Neuronal stem cell (in vitro differentiated cells): ENCODE data around the gene ALOX15B.

Experiments used
- DNase-seq: peaks from one replicate; pipeline ENCODE4 v3.0.0-alpha.2; 2013; ENCODE audit warnings: low spot score
- H2AFZ ChIP-seq: one replicate; pipeline ENCODE4 v1.6.1; 2013; ENCODE audit warnings: mild to moderate bottlenecking, low read length, inconsistent platforms
- H2AK5ac ChIP-seq: 2 replicates; pipeline ENCODE4 v1.6.1; 2013; ENCODE audit warnings: low read depth, mild to moderate bottlenecking, inconsistent platforms, low read length, moderate library complexity, mixed read lengths
- H2BK120ac ChIP-seq: 2 replicates; pipeline ENCODE4 v1.6.1; 2013; ENCODE audit warnings: low read depth, mild to moderate bottlenecking, inconsistent platforms, low read length, moderate library complexity, mixed read lengths
- H2BK12ac ChIP-seq: one replicate; pipeline ENCODE4 v1.6.1; 2013; ENCODE audit warnings: low read length, inconsistent platforms
- H2BK15ac ChIP-seq: 2 replicates; pipeline ENCODE4 v1.6.1; 2013; ENCODE audit warnings: mild to moderate bottlenecking, low read length, inconsistent platforms, mixed read lengths
- H2BK5ac ChIP-seq: one replicate; pipeline ENCODE4 v1.6.1; 2013; ENCODE audit warnings: inconsistent platforms, mild to moderate bottlenecking, low read length, moderate library complexity
- H3K14ac ChIP-seq: one replicate; pipeline ENCODE4 v1.6.1; 2013; ENCODE audit warnings: low read length, inconsistent platforms
- H3K18ac ChIP-seq: 2 replicates; pipeline ENCODE4 v1.6.1; 2013; ENCODE audit warnings: low read length, inconsistent platforms
- H3K23ac ChIP-seq: 2 replicates; pipeline ENCODE4 v1.6.1; 2013; ENCODE audit warnings: low read depth, mild to moderate bottlenecking, mixed read lengths, low read length, inconsistent platforms; ENCODE audit not compliant: poor library complexity
- H3K27ac ChIP-seq: replicated peaks from 3 replicates; pipeline ENCODE4 v1.5.1; 2013; ENCODE audit warnings: low read length, inconsistent platforms
- H3K27me3 ChIP-seq, 3 experiments: 2 replicates each; pipeline ENCODE4 v1.6.1; 2013; ENCODE audit warnings: low read length in 3 of 3, mild to moderate bottlenecking in 2 of 3, inconsistent platforms in 1 of 3, low read depth in 1 of 3, mixed read lengths in 1 of 3, moderate library complexity in 1 of 3; ENCODE audit not compliant: control insufficient read depth in 3 of 3, insufficient read depth in 3 of 3
- H3K36me3 ChIP-seq, 2 donors: replicated peaks in 1 of 2; 2 replicates each; pipeline ENCODE4 v1.6.1; 2013; ENCODE audit warnings: low read length in 2 of 2; ENCODE audit not compliant: control insufficient read depth in 2 of 2, insufficient read depth in 2 of 2
- H3K4ac ChIP-seq: 2 replicates; pipeline ENCODE4 v1.6.1; 2013; ENCODE audit warnings: inconsistent platforms, mild to moderate bottlenecking, low read length, moderate library complexity
- H3K4me1 ChIP-seq, 2 donors: 1 replicate in 1 of 2; 2 replicates in 1 of 2; pipeline ENCODE4 v1.6.1; 2013; ENCODE audit warnings: low read length in 2 of 2, low read depth in 1 of 2; ENCODE audit not compliant: control insufficient read depth in 2 of 2, insufficient read depth in 1 of 2
- H3K4me2 ChIP-seq: one replicate; pipeline ENCODE4 v1.6.1; 2013; ENCODE audit warnings: mild to moderate bottlenecking, low read length, inconsistent platforms; ENCODE audit not compliant: insufficient read depth, poor library complexity, severe bottlenecking
- H3K4me3 ChIP-seq, 2 donors: 2 replicates each; pipeline ENCODE4 v1.5.1; 2013; ENCODE audit warnings: low read length in 2 of 2, mild to moderate bottlenecking in 2 of 2, inconsistent platforms in 1 of 2, moderate library complexity in 1 of 2
- H3K79me1 ChIP-seq: one replicate; pipeline ENCODE4 v1.6.1; 2013; ENCODE audit warnings: low read depth, mild to moderate bottlenecking, inconsistent platforms, low read length, moderate library complexity
- H3K9ac ChIP-seq: one replicate; pipeline ENCODE4 v1.6.1; 2013; ENCODE audit warnings: mild to moderate bottlenecking, low read depth, low read length, inconsistent platforms; ENCODE audit not compliant: poor library complexity
- H3K9me3 ChIP-seq, 2 donors: replicated peaks in 1 of 2; 2 replicates each; pipeline versions ENCODE3 to v1.6.1; 2013; ENCODE audit warnings: low read length in 2 of 2, mild to moderate bottlenecking in 2 of 2, inconsistent platforms in 1 of 2, low read depth in 1 of 2, mixed read lengths in 1 of 2, moderate library complexity in 1 of 2; ENCODE audit not compliant: control insufficient read depth in 2 of 2, insufficient read depth in 1 of 2
- H4K8ac ChIP-seq: one replicate; pipeline ENCODE4 v1.6.1; 2013; ENCODE audit warnings: low read depth, mild to moderate bottlenecking, inconsistent platforms, low read length, moderate library complexity
- H4K91ac ChIP-seq: one replicate; pipeline ENCODE4 v1.6.1; 2013; ENCODE audit warnings: low read length, low read depth, mild to moderate bottlenecking, inconsistent platforms; ENCODE audit not compliant: poor library complexity
- WGBS, 2 donors: extraction: QIAGEN DNeasy Blood & Tissue Kit; methylation state at CpG; one replicate each; pipeline ENCODE4 v1.1.7; 2013; ENCODE audit warnings: missing lambda C conversion rate in 2 of 2, mixed read lengths in 1 of 2; ENCODE audit not compliant: insufficient read length in 2 of 2, insufficient replicate concordance in 1 of 2; ENCODE audit errors: extremely low coverage in 2 of 2; 5-methylcytosine and 5-hydroxymethylcytosine counted together

ALOX15B gene

DNA sequence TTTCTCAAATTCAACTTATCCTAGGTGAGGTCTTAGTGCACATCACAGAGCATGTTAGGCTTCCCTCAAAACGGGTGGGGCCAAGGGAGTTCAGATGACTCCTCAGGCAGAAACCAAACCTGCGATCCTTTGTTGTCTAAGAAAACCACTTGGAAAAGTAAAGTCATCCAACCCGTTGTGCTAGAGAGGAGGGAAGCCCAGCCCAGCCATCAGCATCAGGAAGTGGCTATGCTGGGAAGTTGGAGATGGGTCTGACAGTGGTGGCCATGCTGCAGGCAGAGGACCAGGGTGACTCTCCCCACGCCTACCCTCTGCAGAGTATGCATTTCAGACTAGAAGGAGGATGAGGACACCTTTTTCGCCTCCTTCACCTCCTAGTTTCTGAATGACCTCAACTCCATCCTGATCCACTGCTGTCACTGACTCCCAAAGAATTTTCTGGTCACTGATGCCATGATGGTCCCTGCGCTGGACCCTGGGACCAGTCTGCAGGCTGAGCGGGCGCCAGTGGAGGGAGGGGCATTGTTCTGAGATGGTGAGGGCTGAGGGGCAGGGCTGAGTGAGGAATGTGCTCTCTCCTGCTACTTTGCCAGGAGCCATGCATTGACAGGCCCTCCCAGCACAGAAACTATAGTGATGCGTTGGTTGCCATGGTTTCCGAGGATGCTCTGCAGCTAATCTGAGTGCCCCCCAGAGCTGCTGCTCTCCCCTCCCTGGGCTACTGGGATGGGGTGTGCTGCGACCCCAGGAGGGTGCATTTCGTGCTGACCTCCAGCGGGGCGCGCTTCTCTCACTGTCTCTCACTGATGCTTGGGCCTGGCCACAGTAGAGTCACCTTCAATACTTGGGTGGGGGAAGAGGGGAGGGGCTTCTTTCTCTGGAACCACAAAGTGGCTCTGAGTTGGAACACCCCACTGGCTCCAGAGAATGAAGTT is 28.2 kb downstream of the ALOX15B start:
- no CpG with 5 or more reads among the region's 15 CpGs for WGBS, 2 donors
- no peak for DNase-seq

DNA sequence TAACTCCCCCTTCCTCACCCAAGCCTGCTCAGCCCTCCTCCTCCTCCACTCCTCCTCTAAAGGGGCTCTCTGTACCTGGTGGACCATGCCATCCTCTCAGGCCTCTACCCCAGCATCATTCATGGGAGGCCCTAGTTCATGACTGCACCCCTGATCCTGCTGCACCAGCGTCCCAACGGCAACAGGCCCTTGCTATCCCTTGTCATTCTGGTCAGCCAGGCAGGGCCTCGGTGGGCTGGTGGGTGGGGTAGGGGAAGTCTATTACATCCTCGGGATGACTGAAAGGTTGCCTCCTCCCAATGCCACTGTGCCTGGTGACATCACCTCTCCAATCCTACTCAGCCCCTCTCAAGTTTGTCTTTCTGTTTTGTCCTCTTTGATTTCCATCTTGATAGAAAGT is 28.9 kb downstream of the ALOX15B start:
- Histone ChIP-seq H3K4ac (no peak overlapping the region), H3K79me1 (no peaks in the 10 kb centered on the region), H2BK120ac (no peak overlapping the region), H2BK5ac (no peak overlapping the region), H3K27ac (no peak overlapping the region), H3K23ac (no peak overlapping the region), H3K9me3 (peaks cover 0 to 2% of the 10 kb centered on the region in 2 donors), H3K27me3 (peaks cover 15 to 88% (median 49%) of the 10 kb centered on the region in 3 experiments), H3K14ac (no peak overlapping the region), H4K91ac (no peak overlapping the region), H3K4me1 (peaks cover under 1 to 8% of the 10 kb centered on the region in 2 donors), H3K4me3 (no peak overlapping the region), H3K36me3 (no peaks in the 10 kb centered on the region), H2AFZ (no peak overlapping the region), H4K8ac (no peak overlapping the region), H2BK15ac (no peak overlapping the region), H3K9ac (no peak overlapping the region), H2AK5ac (no peak overlapping the region), H3K18ac (no peak overlapping the region), H2BK12ac (no peak overlapping the region), H3K4me2 (no peak overlapping the region)
- WGBS, 2 donors = no CpG with 5 or more reads among the region's 4 CpGs
- DNase-seq = no peak

More for the DNA sequence above, 28.2 kb downstream of the ALOX15B start:
- Histone ChIP-seq H2AFZ (no peak overlapping the region), H3K4ac (no peak overlapping the region), H3K27me3 (peaks cover 11 to 88% (median 49%) of the 10 kb centered on the region in 3 experiments), H3K9ac (no peak overlapping the region), H2BK15ac (no peak overlapping the region), H3K23ac (no peak overlapping the region), H3K4me1 (peaks cover 0 to 6% of the 10 kb centered on the region in 2 donors), H3K4me2 (no peak overlapping the region), H2BK5ac (no peak overlapping the region), H3K18ac (no peak overlapping the region), H3K4me3 (no peak overlapping the region), H2BK120ac (no peak overlapping the region), H3K14ac (no peak overlapping the region), H3K27ac (no peak overlapping the region), H3K9me3 (peaks cover 0 to 2% of the 10 kb centered on the region in 2 donors), H2BK12ac (no peak overlapping the region), H3K79me1 (no peaks in the 10 kb centered on the region), H3K36me3 (no peaks in the 10 kb centered on the region), H4K91ac (no peak overlapping the region), H2AK5ac (no peak overlapping the region), H4K8ac (no peak overlapping the region)

DNA sequence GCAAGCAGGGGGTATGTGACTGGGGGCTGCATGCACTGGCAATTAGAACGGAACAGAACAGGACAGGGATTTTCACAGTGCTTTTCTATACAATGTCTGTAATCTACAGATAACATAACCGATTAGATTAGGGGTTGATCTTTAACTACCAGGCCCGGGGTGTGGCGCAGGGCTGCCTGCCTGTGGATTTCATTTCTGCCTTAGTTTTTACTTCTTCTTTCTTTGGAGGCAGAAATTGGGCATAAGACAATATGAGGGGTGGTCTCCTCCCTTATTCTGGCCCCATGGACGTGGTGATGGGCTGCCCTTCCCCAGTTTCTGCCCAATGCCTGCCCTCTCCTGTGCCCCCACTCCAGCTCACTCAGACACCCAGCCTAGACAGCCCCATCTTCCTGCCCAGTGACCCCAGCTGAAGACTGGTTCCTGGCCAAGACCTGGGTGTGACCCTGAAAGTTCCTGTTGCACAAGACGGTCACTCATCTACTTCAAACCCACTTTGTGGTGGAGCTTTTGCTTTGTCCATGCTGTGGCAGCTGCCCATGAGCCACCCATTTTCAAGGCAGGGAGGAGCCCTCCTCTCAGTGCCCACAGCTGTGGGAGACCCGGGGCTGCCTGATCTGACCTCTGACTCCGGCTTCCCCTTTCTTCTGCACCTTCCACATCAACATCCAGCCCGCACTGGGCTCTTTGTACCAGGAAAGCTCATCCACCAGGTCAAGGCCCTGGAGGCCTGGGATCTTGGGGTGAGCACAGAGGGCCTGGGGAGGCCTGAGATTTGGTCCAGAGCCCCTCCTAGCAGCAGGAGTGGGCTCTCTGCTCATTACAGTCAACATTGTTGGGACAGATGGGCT is 30.1 kb downstream of the ALOX15B start:
- no peak overlapping the region for H3K4ac ChIP-seq

DNA sequence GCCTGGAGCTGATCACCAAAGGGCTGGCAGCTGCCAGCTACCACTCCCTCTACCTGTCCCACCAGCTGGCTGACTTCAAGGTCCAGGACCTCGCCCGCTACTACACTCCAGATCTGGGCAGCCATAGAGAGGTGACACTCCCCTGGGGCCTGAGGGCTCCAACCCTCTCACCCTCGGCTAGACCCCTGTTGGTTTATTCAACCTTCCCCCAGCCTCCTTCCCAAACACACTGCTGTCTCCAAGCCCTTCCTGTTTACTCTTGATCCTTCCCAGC is 30.7 kb downstream of the ALOX15B start:
- Histone ChIP-seq H3K4me1 (peaks cover 4 to 15% of the 10 kb centered on the region in 2 donors), H2BK12ac (no peak overlapping the region), H2BK120ac (no peak overlapping the region), H2BK5ac (no peak overlapping the region), H4K8ac (no peak overlapping the region), H3K9ac (no peak overlapping the region), H2AK5ac (no peak overlapping the region), H3K4me2 (no peak overlapping the region), H3K79me1 (no peaks in the 10 kb centered on the region), H3K36me3 (no peaks in the 10 kb centered on the region), H3K27me3 (peaks cover 22 to 92% (median 50%) of the 10 kb centered on the region in 3 experiments), H3K18ac (no peak overlapping the region), H3K4me3 (no peak overlapping the region), H3K14ac (no peak overlapping the region), H3K4ac (no peak overlapping the region), H3K9me3 (peaks cover 0 to 2% of the 10 kb centered on the region in 2 donors), H3K27ac (no peak overlapping the region), H4K91ac (no peak overlapping the region), H2BK15ac (no peak overlapping the region), H3K23ac (no peak overlapping the region), H2AFZ (no peak overlapping the region)
- DNase-seq = no peak
- WGBS, 2 donors = no CpG with 5 or more reads among the region's 3 CpGs

More for the DNA sequence above, 30.1 kb downstream of the ALOX15B start:
- Histone ChIP-seq H4K8ac (no peak overlapping the region), H3K9me3 (peaks cover 0 to 2% of the 10 kb centered on the region in 2 donors), H2BK5ac (no peak overlapping the region), H3K18ac (no peak overlapping the region), H3K23ac (no peak overlapping the region), H2BK15ac (no peak overlapping the region), H3K79me1 (no peaks in the 10 kb centered on the region), H2AFZ (no peak overlapping the region), H3K27ac (no peak overlapping the region), H3K4me3 (no peak overlapping the region), H2BK12ac (no peak overlapping the region), H3K4me1 (peaks cover 4 to 16% of the 10 kb centered on the region in 2 donors), H3K14ac (no peak overlapping the region), H2BK120ac (no peak overlapping the region), H3K9ac (no peak overlapping the region), H4K91ac (no peak overlapping the region), H3K36me3 (no peaks in the 10 kb centered on the region), H3K27me3 (peaks cover 19 to 90% (median 50%) of the 10 kb centered on the region in 3 experiments), H2AK5ac (no peak overlapping the region), H3K4me2 (no peak overlapping the region)
- no peak for DNase-seq
- WGBS, 2 donors = no CpG with 5 or more reads among the region's 9 CpGs
